ENCODE results near the gene PALD1. TPM values are rescaled to one million over a fixed set of nuclear protein-coding genes. Genes with fewer than 3 reads are reported as not detected.

Gene PALD1
- total RNA-seq, 4 donors from 2014 or later: 1.4 to 5.2 (median 4.0) TPM

GRCh38 chr10:70590655-70591416 lies 112.3 kb downstream of the PALD1 start:
- no peak for TF ChIP-seq CTCF (IDR thresholded peaks at IDR 0.05)
- no peak for TF ChIP-seq EP300 (IDR thresholded peaks at IDR 0.05; ENCODE audit: low read depth)
- TF ChIP-seq POLR2A (IDR thresholded peaks at IDR 0.05): no peak
- no peak for TF ChIP-seq POLR2AphosphoS5 (IDR thresholded peaks at IDR 0.05)
- intact Hi-C loops (cut with DNase I; ENCODE audit: low total_unique reads) (no loop called here), in situ Hi-C loops (cut with MboI; ENCODE audit: low pct_ligation_motif_present in 1 of 4, low pct_unique_long_range_greater_than_20kb in 1 of 4, low sequenced_read_pairs in 3 of 4) (no loop called here)
- H3K9me3 ChIP-seq: no peaks in the 10 kb centered on the region
- WGBS, 2 donors (ENCODE audit: low coverage in 1 of 2): 79% methylated on average over 5 of the region's 5 CpGs; no CpG with 5 or more reads in 1 of the 2 donors
- H3K4me1 ChIP-seq: no peaks in the 10 kb centered on the region
- no peaks in the 10 kb centered on the region for H3K36me3 ChIP-seq
- no peak for DNase-seq
- H3K27me3 ChIP-seq: no peaks in the 10 kb centered on the region
- H3K4me3 ChIP-seq: no peak overlapping the region
- H3K27ac ChIP-seq: no peak overlapping the region

- no peaks in the 10 kb centered on the region for H3K27me3 ChIP-seq
- in situ Hi-C loops (cut with MboI; ENCODE audit: low pct_ligation_motif_present in 1 of 4, low pct_unique_long_range_greater_than_20kb in 1 of 4, low sequenced_read_pairs in 3 of 4): no loop called here
- intact Hi-C loops (cut with DNase I; ENCODE audit: low total_unique reads): no loop called here
- no peaks in the 10 kb centered on the region for H3K36me3 ChIP-seq
- no peaks in the 10 kb centered on the region for H3K4me1 ChIP-seq
- H3K4me3 ChIP-seq: no peak overlapping the region
- no peak overlapping the region for H3K27ac ChIP-seq
- WGBS, 2 donors (ENCODE audit: low coverage in 1 of 2): 75 to 84% methylated on average over 2 of the region's 2 CpGs
- DNase-seq: no peak
- TF ChIP-seq CTCF (IDR thresholded peaks at IDR 0.05) (no peak), POLR2AphosphoS5 (IDR thresholded peaks at IDR 0.05) (no peak), EP300 (IDR thresholded peaks at IDR 0.05; ENCODE audit: low read depth) (no peak), POLR2A (IDR thresholded peaks at IDR 0.05) (no peak)
- no peaks in the 10 kb centered on the region for H3K9me3 ChIP-seq
Measured at GRCh38 chr10:70592186-70592735, 113.7 kb downstream of the PALD1 start.

GRCh38 chr10:70592746-70593512 lies 114.4 kb downstream of the PALD1 start:
- intact Hi-C loops (cut with DNase I; ENCODE audit: low total_unique reads): no loop called here
- in situ Hi-C loops (cut with MboI; ENCODE audit: low pct_ligation_motif_present in 1 of 4, low pct_unique_long_range_greater_than_20kb in 1 of 4, low sequenced_read_pairs in 3 of 4): no loop called here
- no peak for TF ChIP-seq EP300 (IDR thresholded peaks at IDR 0.05; ENCODE audit: low read depth)
- no peak for TF ChIP-seq CTCF (IDR thresholded peaks at IDR 0.05)
- TF ChIP-seq POLR2AphosphoS5 (IDR thresholded peaks at IDR 0.05): no peak
- TF ChIP-seq POLR2A (IDR thresholded peaks at IDR 0.05): no peak
- no peaks in the 10 kb centered on the region for H3K27me3 ChIP-seq
- no peaks in the 10 kb centered on the region for H3K36me3 ChIP-seq
- H3K27ac ChIP-seq: no peak overlapping the region
- H3K9me3 ChIP-seq: no peaks in the 10 kb centered on the region
- DNase-seq: no peak
- H3K4me1 ChIP-seq: no peaks in the 10 kb centered on the region
- H3K4me3 ChIP-seq: no peak overlapping the region
- WGBS, 2 donors (ENCODE audit: low coverage in 1 of 2): 81 to 83% methylated on average over 8 to 16 of the region's 16 CpGs

GRCh38 chr10:70593513-70593890 lies 114.9 kb downstream of the PALD1 start:
- no peak for DNase-seq
- Histone ChIP-seq H3K27me3 (no peaks in the 10 kb centered on the region), H3K9me3 (no peaks in the 10 kb centered on the region), H3K4me3 (no peak overlapping the region), H3K4me1 (no peaks in the 10 kb centered on the region), H3K36me3 (no peaks in the 10 kb centered on the region), H3K27ac (no peak overlapping the region)
- 85% methylated on average over 7 of the region's 7 CpGs; no CpG with 5 or more reads in 1 of the 2 donors for WGBS, 2 donors (ENCODE audit: low coverage in 1 of 2)
- in situ Hi-C loops (cut with MboI; ENCODE audit: low pct_ligation_motif_present in 1 of 4, low pct_unique_long_range_greater_than_20kb in 1 of 4, low sequenced_read_pairs in 3 of 4): no loop called here
- intact Hi-C loops (cut with DNase I; ENCODE audit: low total_unique reads): no loop called here
- TF ChIP-seq POLR2A (IDR thresholded peaks at IDR 0.05): no peak
- TF ChIP-seq POLR2AphosphoS5 (IDR thresholded peaks at IDR 0.05): no peak
- TF ChIP-seq CTCF (IDR thresholded peaks at IDR 0.05): no peak
- TF ChIP-seq EP300 (IDR thresholded peaks at IDR 0.05; ENCODE audit: low read depth): no peak
